HCT116 (cell line): ENCODE results near the gene ASAP2.

ENCODE experiments used
- CBX3 ChIP-seq: IDR thresholded peaks from 2 replicates; pipeline ENCODE4 v1.6.1; 2012; ENCODE audit warnings: low read depth
- EZH2 ChIP-seq: fragments of 200-600 bp; sonication (generic); IDR thresholded peaks from 2 replicates; pipeline ENCODE4 v1.6.1; 2017; ENCODE audit warnings: antibody characterized with exemption, mixed run types
- EZH2phosphoT487 ChIP-seq: fragments of 200-600 bp; IDR thresholded peaks from 2 replicates; pipeline ENCODE4 v1.6.1; 2018; ENCODE audit warnings: antibody characterized with exemption, borderline replicate concordance
- JUND ChIP-seq: IDR thresholded peaks from 2 replicates; pipeline ENCODE4 v1.6.1; 2012
- POLR2A ChIP-seq: IDR thresholded peaks from 2 replicates; pipeline ENCODE4 v1.7.0; 2011; ENCODE audit warnings: borderline replicate concordance; ENCODE audit not compliant: insufficient read depth, insufficient read length; ENCODE audit errors: extremely low read depth
- REST ChIP-seq: IDR thresholded peaks from 2 replicates; pipeline ENCODE4 v1.6.1; 2012; ENCODE audit warnings: low read depth
- SIN3A ChIP-seq: IDR thresholded peaks from 2 replicates; pipeline ENCODE4 v1.6.1; 2012; ENCODE audit warnings: low read depth
- SP1 ChIP-seq: IDR thresholded peaks from 2 replicates; pipeline ENCODE4 v1.6.1; 2012; ENCODE audit warnings: low read depth
- YY1 ChIP-seq: IDR thresholded peaks from 2 replicates; pipeline ENCODE4 v1.6.1; 2011; ENCODE audit warnings: low read length, low read depth, moderate library complexity, mild to moderate bottlenecking; ENCODE audit not compliant: insufficient replicate concordance; ENCODE audit errors: extremely low read depth
- ZFX ChIP-seq: fragments of 450-650 bp; IDR thresholded peaks from 2 replicates; pipeline ENCODE4 v1.6.1; 2017
- ZNF274 ChIP-seq: fragments of 200-500 bp; sonication (Bioruptor generic); IDR thresholded peaks from 2 replicates; pipeline ENCODE4 v1.6.1; 2014; ENCODE audit warnings: mild to moderate bottlenecking, low read depth, low read length, inconsistent platforms
- TF ChIP-seq, protein P1 (sequence below), 3 experiments: fragments of 200-600 bp in 1 of 3; sonication (generic) in 1 of 3; IDR thresholded peaks in 2 of 3; conservative IDR thresholded peaks in 1 of 3; 2 replicates each; pipeline ENCODE4 v1.5.1; 2012 to 2017; ENCODE audit warnings: low read depth in 2 of 3, low read length in 2 of 3, antibody characterized with exemption in 1 of 3, borderline replicate concordance in 1 of 3, control low read depth in 1 of 3, mild to moderate bottlenecking in 1 of 3, mixed read lengths in 1 of 3, mixed run types in 1 of 3, moderate library complexity in 1 of 3; ENCODE audit not compliant: insufficient read depth in 1 of 3
- TF ChIP-seq, protein P2 (sequence below): IDR thresholded peaks from 2 replicates; pipeline ENCODE4 v1.6.1; 2012

- TF ChIP-seq EZH2phosphoT487 (no peak), JUND (no peak), EZH2 (no peak), YY1 (no peak), POLR2A (no peak), ZNF274 (no peak), SP1 (no peak), SIN3A (no peak), CBX3 (no peak), ZFX (no peak), REST (no peak)
- TF ChIP-seq, protein P1, sequence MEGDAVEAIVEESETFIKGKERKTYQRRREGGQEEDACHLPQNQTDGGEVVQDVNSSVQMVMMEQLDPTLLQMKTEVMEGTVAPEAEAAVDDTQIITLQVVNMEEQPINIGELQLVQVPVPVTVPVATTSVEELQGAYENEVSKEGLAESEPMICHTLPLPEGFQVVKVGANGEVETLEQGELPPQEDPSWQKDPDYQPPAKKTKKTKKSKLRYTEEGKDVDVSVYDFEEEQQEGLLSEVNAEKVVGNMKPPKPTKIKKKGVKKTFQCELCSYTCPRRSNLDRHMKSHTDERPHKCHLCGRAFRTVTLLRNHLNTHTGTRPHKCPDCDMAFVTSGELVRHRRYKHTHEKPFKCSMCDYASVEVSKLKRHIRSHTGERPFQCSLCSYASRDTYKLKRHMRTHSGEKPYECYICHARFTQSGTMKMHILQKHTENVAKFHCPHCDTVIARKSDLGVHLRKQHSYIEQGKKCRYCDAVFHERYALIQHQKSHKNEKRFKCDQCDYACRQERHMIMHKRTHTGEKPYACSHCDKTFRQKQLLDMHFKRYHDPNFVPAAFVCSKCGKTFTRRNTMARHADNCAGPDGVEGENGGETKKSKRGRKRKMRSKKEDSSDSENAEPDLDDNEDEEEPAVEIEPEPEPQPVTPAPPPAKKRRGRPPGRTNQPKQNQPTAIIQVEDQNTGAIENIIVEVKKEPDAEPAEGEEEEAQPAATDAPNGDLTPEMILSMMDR (IDR thresholded peaks at IDR 0.05 in 2 of 3, conservative IDR thresholded peaks at IDR 0.05 in 1 of 3; ENCODE audit: borderline replicate concordance in 1 of 3, insufficient read depth in 1 of 3, low read depth in 2 of 3, low read length in 2 of 3): no peak
- TF ChIP-seq, protein P2, sequence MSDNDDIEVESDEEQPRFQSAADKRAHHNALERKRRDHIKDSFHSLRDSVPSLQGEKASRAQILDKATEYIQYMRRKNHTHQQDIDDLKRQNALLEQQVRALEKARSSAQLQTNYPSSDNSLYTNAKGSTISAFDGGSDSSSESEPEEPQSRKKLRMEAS: no peak
Observed at GRCh38 chr2:9238591-9239326, 32.1 kb downstream of the ASAP2 start.
